ENCODE results near the gene CDK14.

Gene CDK14

GRCh38 chr7:90933041-90933440 lies 336.9 kb downstream of the CDK14 start:
- TF ChIP-seq FOXM1 (IDR thresholded peaks at IDR 0.05; ENCODE audit: borderline replicate concordance, low read depth) (no peak), YY1 (IDR thresholded peaks at IDR 0.05; ENCODE audit: low read depth) (no peak), TEAD4 (IDR thresholded peaks at IDR 0.05) (no peak), TCF12 (IDR thresholded peaks at IDR 0.05; ENCODE audit: low read depth) (no peak), REST (IDR thresholded peaks at IDR 0.05; ENCODE audit: low read depth) (no peak), TAF1 (IDR thresholded peaks at IDR 0.05; ENCODE audit: low read depth) (no peak), RAD21 (IDR thresholded peaks at IDR 0.05; ENCODE audit: low read depth) (no peak), CREB1 (IDR thresholded peaks at IDR 0.05; ENCODE audit: low read depth) (no peak), NFIC (IDR thresholded peaks at IDR 0.05) (no peak), USF1 (IDR thresholded peaks at IDR 0.05) (no peak), MAX (IDR thresholded peaks at IDR 0.05) (no peak), CEBPB (IDR thresholded peaks at IDR 0.05) (no peak), EGR1 (IDR thresholded peaks at IDR 0.05) (no peak)

- TF ChIP-seq TEAD4 (IDR thresholded peaks at IDR 0.05) (no peak), CREB1 (IDR thresholded peaks at IDR 0.05; ENCODE audit: low read depth) (no peak), TCF12 (IDR thresholded peaks at IDR 0.05; ENCODE audit: low read depth) (no peak), CEBPB (IDR thresholded peaks at IDR 0.05) (no peak), EP300 (IDR thresholded peaks at IDR 0.05; ENCODE audit: borderline replicate concordance) (no peak), TAF1 (IDR thresholded peaks at IDR 0.05; ENCODE audit: low read depth) (no peak), USF1 (IDR thresholded peaks at IDR 0.05) (no peak), REST (IDR thresholded peaks at IDR 0.05; ENCODE audit: low read depth) (no peak), YY1 (IDR thresholded peaks at IDR 0.05; ENCODE audit: low read depth) (no peak)
Observed at GRCh38 chr7:90933984-90934383, 337.9 kb downstream of the CDK14 start.

- TF ChIP-seq EP300 (IDR thresholded peaks at IDR 0.05; ENCODE audit: borderline replicate concordance) (no peak), CREB1 (IDR thresholded peaks at IDR 0.05; ENCODE audit: low read depth) (no peak), EGR1 (IDR thresholded peaks at IDR 0.05) (no peak), TCF12 (IDR thresholded peaks at IDR 0.05; ENCODE audit: low read depth) (no peak), MAX (IDR thresholded peaks at IDR 0.05) (no peak), ZBTB7A (IDR thresholded peaks at IDR 0.05; ENCODE audit: low read depth) (no peak), USF1 (IDR thresholded peaks at IDR 0.05) (no peak), RAD21 (IDR thresholded peaks at IDR 0.05; ENCODE audit: low read depth) (no peak), YY1 (IDR thresholded peaks at IDR 0.05; ENCODE audit: low read depth) (no peak), TEAD4 (IDR thresholded peaks at IDR 0.05) (no peak), REST (IDR thresholded peaks at IDR 0.05; ENCODE audit: low read depth) (no peak), CEBPB (IDR thresholded peaks at IDR 0.05) (no peak), NFIC (IDR thresholded peaks at IDR 0.05) (no peak), FOXM1 (IDR thresholded peaks at IDR 0.05; ENCODE audit: borderline replicate concordance, low read depth) (no peak), TAF1 (IDR thresholded peaks at IDR 0.05; ENCODE audit: low read depth) (no peak)
Observed at GRCh38 chr7:90938371-90938770, 342.2 kb downstream of the CDK14 start.

- TF ChIP-seq EP300 (IDR thresholded peaks at IDR 0.05; ENCODE audit: borderline replicate concordance): no peak
- no peak for TF ChIP-seq EGR1 (IDR thresholded peaks at IDR 0.05)
- no peak for TF ChIP-seq TEAD4 (IDR thresholded peaks at IDR 0.05)
- TF ChIP-seq TCF12 (IDR thresholded peaks at IDR 0.05; ENCODE audit: low read depth): no peak
- TF ChIP-seq CREB1 (IDR thresholded peaks at IDR 0.05; ENCODE audit: low read depth): no peak
- no peak for TF ChIP-seq REST (IDR thresholded peaks at IDR 0.05; ENCODE audit: low read depth)
- no peak for TF ChIP-seq TAF1 (IDR thresholded peaks at IDR 0.05; ENCODE audit: low read depth)
- TF ChIP-seq USF1 (IDR thresholded peaks at IDR 0.05): no peak
- no peak for TF ChIP-seq CEBPB (IDR thresholded peaks at IDR 0.05)
- no peak for TF ChIP-seq MAX (IDR thresholded peaks at IDR 0.05)
- TF ChIP-seq FOXM1 (IDR thresholded peaks at IDR 0.05; ENCODE audit: borderline replicate concordance, low read depth): no peak
- TF ChIP-seq YY1 (IDR thresholded peaks at IDR 0.05; ENCODE audit: low read depth): no peak
Observed at GRCh38 chr7:90939666-90940065, 343.5 kb downstream of the CDK14 start.
